Karpas-422 (cell line): Measurements from ENCODE around the gene TECPR2. TPM values are rescaled to one million over a fixed set of nuclear protein-coding genes. Genes with fewer than 3 reads are reported as not detected.
A peak's percentile ranks its signal among the peaks of the same experiment; 100 is the strongest.

Experiments used
- DNase-seq: peaks from one replicate; pipeline ENCODE4 v3.0.0-alpha.2; 2015
- H2AFZ ChIP-seq: fragments of 200-600 bp; sonication (generic); 2 replicates; pipeline ENCODE4 v1.6.1; 2014; ENCODE audit warnings: antibody characterized with exemption, low read length, mixed read lengths
- H3K27ac ChIP-seq: fragments of 200-600 bp; sonication (generic); 2 replicates; pipeline ENCODE4 v1.5.1; 2014; ENCODE audit warnings: mild to moderate bottlenecking, low read length, moderate library complexity
- H3K27me3 ChIP-seq: fragments of 200-600 bp; sonication (generic); 2 replicates; pipeline ENCODE4 v1.6.1; 2014; ENCODE audit warnings: low read length, mixed read lengths
- H3K36me3 ChIP-seq: fragments of 200-600 bp; sonication (generic); 2 replicates; pipeline ENCODE4 v1.6.1; 2014; ENCODE audit warnings: low read length, mixed read lengths; ENCODE audit not compliant: insufficient read depth
- H3K4me1 ChIP-seq: fragments of 200-600 bp; sonication (generic); 2 replicates; pipeline ENCODE4 v1.6.1; 2014; ENCODE audit warnings: mild to moderate bottlenecking, low read length, mixed read lengths
- H3K4me2 ChIP-seq: fragments of 200-600 bp; sonication (generic); 2 replicates; pipeline ENCODE4 v1.6.1; 2014; ENCODE audit warnings: low read length, low read depth, mild to moderate bottlenecking; ENCODE audit not compliant: poor library complexity, severe bottlenecking
- H3K4me3 ChIP-seq: fragments of 200-600 bp; sonication (generic); 2 replicates; pipeline ENCODE4 v1.5.1; 2014; ENCODE audit warnings: mild to moderate bottlenecking, antibody characterized with exemption, low read length, mixed read lengths
- H3K79me2 ChIP-seq: fragments of 200-600 bp; sonication (generic); 2 replicates; pipeline ENCODE4 v1.6.1; 2014; ENCODE audit warnings: mild to moderate bottlenecking, low read length, mixed read lengths
- H3K9ac ChIP-seq: fragments of 200-600 bp; sonication (generic); 2 replicates; pipeline ENCODE4 v1.6.0; 2014; ENCODE audit warnings: low read length
- H3K9me2 ChIP-seq: fragments of 200-600 bp; sonication (generic), shearing (Covaris generic); replicated peaks from 2 replicates; pipeline ENCODE4 v1.6.0; 2014; ENCODE audit warnings: mild to moderate bottlenecking, low read length, moderate library complexity; ENCODE audit not compliant: insufficient read depth
- H3K9me3 ChIP-seq: fragments of 300-700, 200-600 bp; sonication (generic); 2 replicates; pipeline ENCODE4 v1.6.1; 2014; ENCODE audit warnings: low read length, mixed read lengths
- H4K20me1 ChIP-seq: fragments of 200-600 bp; sonication (generic); 2 replicates; pipeline ENCODE4 v1.6.1; 2014; ENCODE audit warnings: mild to moderate bottlenecking, antibody characterized with exemption, low read length, low read depth; ENCODE audit not compliant: insufficient read depth
- total RNA-seq: library from RNA; depleted of rRNA; stranded (reverse); fragments of >200 nt; shearing (Covaris generic); gene quantifications from 2 replicates; pipeline ENCODE4 v1.2.3, GENCODE V29; 2014; ENCODE audit warnings: low replicate concordance

The TECPR2 gene
- total RNA-seq, 1 experiment from 2014 or later, result 10.3 TPM

DNA sequence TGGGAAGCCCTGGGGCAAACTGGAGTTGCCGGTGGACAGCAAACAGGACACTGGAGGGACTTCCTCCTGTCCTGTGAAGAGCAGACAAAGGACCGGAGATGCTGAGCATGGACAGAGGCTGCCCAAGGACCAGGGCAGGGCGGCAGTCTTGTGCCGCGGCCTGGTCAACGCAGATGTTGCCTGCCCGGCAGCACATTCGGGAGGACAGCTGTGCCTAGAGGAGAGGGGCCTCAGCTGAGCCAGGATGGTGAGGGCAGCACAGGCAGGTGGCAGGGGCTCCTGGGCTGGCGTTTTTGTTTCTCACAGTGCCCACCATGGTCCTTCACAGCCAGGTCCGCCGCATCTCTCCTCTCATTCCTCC lies 133.6 kb downstream of the TECPR2 start:
- Histone ChIP-seq H3K4me2 (no peak overlapping the region), H3K79me2 (no peaks in the 10 kb centered on the region), H2AFZ (no peak overlapping the region), H3K27ac (no peak overlapping the region), H3K9me2 (no peaks in the 10 kb centered on the region), H3K4me1 (no peaks in the 10 kb centered on the region), H3K4me3 (no peak overlapping the region), H3K9me3 (no peaks in the 10 kb centered on the region), H4K20me1 (0 out of 2 replicates have a peak, but pooled peaks cover 4% of the 10 kb centered on the region), H3K36me3 (no peaks in the 10 kb centered on the region), H3K27me3 (no peaks in the 10 kb centered on the region), H3K9ac (no peak overlapping the region)
- no peak for DNase-seq

DNA sequence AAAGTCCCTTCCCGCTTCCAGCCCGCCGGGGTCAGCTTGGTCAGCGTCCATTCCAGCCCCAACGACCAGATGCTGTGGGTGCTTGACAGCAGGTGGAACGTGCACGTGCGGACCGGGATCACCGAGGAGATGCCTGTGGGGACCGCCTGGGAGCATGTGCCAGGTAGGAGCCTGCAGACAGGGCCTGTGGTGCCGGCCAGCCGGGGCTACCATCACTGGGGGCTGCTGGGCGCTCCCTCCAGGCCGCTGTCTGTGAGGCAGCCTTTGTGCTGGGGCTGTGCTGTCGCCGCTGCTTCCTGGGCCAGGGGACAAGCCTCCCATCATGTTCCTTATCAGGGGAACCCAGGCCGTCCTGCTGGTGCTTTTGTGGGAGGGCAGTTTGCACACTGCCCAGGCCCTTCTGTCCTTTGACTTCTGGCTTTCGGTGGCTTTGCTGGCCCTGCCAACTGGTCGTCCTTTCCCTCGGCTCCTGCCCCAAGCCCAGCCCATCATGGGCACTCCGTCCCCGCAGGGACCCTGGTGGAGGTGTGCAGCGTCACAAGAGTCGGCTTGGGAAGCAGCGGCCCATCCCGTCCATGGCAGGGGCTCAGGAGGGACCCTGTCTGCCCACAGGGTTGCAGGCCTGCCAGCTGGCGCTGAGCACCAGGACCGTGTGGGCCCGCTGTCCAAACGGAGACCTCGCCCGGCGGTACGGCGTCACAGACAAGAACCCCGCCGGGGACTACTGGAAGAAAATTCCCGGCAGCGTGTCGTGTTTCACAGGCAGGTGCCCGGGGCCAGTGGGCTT lies 134.4 kb downstream of the TECPR2 start:
- Histone ChIP-seq H3K27ac (no peak overlapping the region), H3K36me3 (no peaks in the 10 kb centered on the region), H2AFZ (no peak overlapping the region), H4K20me1 (0 out of 2 replicates have a peak, but pooled peaks cover 4% of the 10 kb centered on the region), H3K9me3 (no peaks in the 10 kb centered on the region), H3K9ac (no peak overlapping the region), H3K4me1 (no peaks in the 10 kb centered on the region), H3K27me3 (no peaks in the 10 kb centered on the region), H3K4me3 (no peak overlapping the region), H3K79me2 (no peaks in the 10 kb centered on the region), H3K9me2 (no peaks in the 10 kb centered on the region), H3K4me2 (no peak overlapping the region)
- no peak for DNase-seq

- H3K36me3 ChIP-seq, result no peaks in the 10 kb centered on the region
- H3K9ac ChIP-seq, result no peak overlapping the region
- H3K4me1 ChIP-seq, result no peaks in the 10 kb centered on the region
- no peak overlapping the region for H2AFZ ChIP-seq
- H3K4me2 ChIP-seq, result no peak overlapping the region
- H3K79me2 ChIP-seq, result no peaks in the 10 kb centered on the region
- H3K27me3 ChIP-seq, result no peaks in the 10 kb centered on the region
- H3K9me3 ChIP-seq, result no peaks in the 10 kb centered on the region
- no peak overlapping the region for H3K4me3 ChIP-seq
- 0 out of 2 replicates have a peak, but pooled peaks cover 2% of the 10 kb centered on the region for H4K20me1 ChIP-seq
- no peaks in the 10 kb centered on the region for H3K9me2 ChIP-seq
- DNase-seq, result peak; percentile 60
- no peak overlapping the region for H3K27ac ChIP-seq
Observed at GRCh38 chr14:102497998-102498677, 135.4 kb downstream of the TECPR2 start.

DNA sequence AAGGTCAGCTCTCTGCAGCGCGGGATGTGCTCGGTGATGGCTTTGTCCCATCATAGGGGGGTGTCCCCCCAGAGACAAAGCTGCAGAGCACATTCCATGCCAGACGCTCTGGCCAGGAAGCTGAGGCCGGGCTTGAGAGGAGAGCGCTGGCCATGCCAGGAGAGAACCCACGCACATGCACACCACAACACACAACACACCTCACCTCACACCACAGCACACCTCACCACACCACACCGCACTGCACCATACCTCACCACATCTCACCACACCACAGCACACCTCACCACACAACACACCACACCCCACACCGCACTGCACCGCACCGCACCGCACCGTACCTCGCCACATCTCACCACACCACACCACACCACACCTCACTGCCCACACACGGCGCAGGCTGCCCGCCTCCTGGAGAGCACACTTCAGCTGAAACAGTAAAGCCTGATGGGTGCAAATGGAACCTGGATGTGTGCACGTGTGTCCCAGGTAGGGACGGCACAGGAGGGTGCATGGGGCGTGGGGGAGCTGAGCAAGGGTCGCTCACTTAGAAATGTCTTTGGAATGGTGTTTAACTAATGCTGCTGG lies 136.0 kb downstream of the TECPR2 start:
- H3K27me3 ChIP-seq, result no peaks in the 10 kb centered on the region
- no peak overlapping the region for H3K4me2 ChIP-seq
- no peaks in the 10 kb centered on the region for H4K20me1 ChIP-seq
- H3K9me2 ChIP-seq, result no peaks in the 10 kb centered on the region
- H2AFZ ChIP-seq, result no peak overlapping the region
- DNase-seq, result no peak
- H3K9ac ChIP-seq, result no peak overlapping the region
- H3K9me3 ChIP-seq, result no peaks in the 10 kb centered on the region
- H3K36me3 ChIP-seq, result no peaks in the 10 kb centered on the region
- H3K4me1 ChIP-seq, result no peaks in the 10 kb centered on the region
- H3K4me3 ChIP-seq, result no peak overlapping the region
- no peaks in the 10 kb centered on the region for H3K79me2 ChIP-seq
- H3K27ac ChIP-seq, result no peak overlapping the region

DNA sequence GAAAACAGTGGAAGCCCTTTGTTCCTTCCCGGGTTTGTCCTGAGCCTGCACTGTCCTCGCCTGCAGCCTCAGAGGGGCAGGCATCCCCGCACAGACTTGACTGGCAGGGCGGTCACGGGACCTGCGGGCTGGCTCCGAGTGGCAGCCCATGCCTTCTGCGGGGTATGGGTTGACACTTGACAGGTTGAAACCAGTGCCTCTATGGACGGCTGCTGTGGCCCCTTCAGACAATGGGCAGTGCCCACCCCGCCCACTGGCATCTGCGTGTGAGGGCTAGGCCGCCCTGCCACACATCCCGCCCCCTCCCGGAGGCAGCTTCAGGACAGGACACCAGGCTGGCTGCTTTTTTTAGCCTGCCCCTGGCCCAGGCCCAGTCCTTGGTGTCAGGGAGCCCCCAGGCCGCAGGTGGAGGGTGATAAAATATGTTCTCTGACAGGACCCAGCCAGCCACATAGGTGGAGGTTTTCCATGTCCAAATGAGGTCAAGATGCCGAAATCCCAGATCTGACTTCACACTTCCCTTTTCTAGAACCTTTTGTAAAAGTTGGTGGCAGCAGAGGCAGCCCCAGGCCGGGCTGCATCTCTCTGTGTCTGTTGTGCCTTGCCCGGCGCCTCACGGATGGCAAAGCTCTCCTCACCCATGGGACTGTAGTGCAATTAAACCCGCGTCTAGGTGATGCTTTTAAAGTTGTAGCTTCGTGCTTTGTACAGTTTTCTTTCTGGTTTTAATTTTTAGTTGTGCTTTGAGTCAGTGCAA lies 136.8 kb downstream of the TECPR2 start:
- no peak for DNase-seq
- H3K79me2 ChIP-seq, result no peaks in the 10 kb centered on the region
- H3K27ac ChIP-seq, result no peak overlapping the region
- H3K9ac ChIP-seq, result no peak overlapping the region
- no peak overlapping the region for H3K4me3 ChIP-seq
- no peaks in the 10 kb centered on the region for H3K4me1 ChIP-seq
- H3K36me3 ChIP-seq, result no peaks in the 10 kb centered on the region
- H2AFZ ChIP-seq, result no peak overlapping the region
- H3K4me2 ChIP-seq, result no peak overlapping the region
- no peaks in the 10 kb centered on the region for H3K9me2 ChIP-seq
- H4K20me1 ChIP-seq, result no peaks in the 10 kb centered on the region
- no peaks in the 10 kb centered on the region for H3K27me3 ChIP-seq
- H3K9me3 ChIP-seq, result no peaks in the 10 kb centered on the region

DNA sequence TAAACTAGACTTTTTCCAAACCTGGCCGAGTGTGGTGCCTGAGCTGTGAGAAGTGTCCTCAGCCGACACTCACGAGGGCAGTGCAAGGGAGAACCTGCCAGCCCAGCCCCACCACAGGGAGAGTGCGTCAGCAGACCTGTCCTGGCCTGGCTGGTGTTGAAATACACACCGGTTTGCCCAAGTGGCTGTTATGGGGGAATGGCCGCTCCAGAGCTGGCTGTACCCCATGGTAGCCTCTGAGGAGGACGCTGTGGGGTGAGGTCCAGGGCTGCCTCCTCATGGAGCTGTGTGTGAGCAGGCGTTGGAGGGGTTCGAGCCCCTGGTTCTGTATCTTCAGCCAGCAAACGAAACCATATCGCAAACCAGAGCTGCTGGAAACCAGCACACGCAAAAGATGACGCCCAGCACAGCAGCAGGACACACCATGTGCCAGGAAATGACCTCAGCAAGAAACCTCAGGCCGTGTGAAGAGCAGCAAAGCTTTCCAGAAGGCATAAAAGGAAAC lies 137.5 kb downstream of the TECPR2 start:
- Histone ChIP-seq H4K20me1 (no peaks in the 10 kb centered on the region), H3K9me3 (no peaks in the 10 kb centered on the region), H3K9ac (no peak overlapping the region), H3K27ac (no peak overlapping the region), H3K4me3 (no peak overlapping the region), H3K4me1 (no peaks in the 10 kb centered on the region), H3K79me2 (no peaks in the 10 kb centered on the region), H3K27me3 (no peaks in the 10 kb centered on the region), H3K36me3 (no peaks in the 10 kb centered on the region), H2AFZ (no peak overlapping the region), H3K9me2 (no peaks in the 10 kb centered on the region), H3K4me2 (no peak overlapping the region)
- no peak for DNase-seq

DNA sequence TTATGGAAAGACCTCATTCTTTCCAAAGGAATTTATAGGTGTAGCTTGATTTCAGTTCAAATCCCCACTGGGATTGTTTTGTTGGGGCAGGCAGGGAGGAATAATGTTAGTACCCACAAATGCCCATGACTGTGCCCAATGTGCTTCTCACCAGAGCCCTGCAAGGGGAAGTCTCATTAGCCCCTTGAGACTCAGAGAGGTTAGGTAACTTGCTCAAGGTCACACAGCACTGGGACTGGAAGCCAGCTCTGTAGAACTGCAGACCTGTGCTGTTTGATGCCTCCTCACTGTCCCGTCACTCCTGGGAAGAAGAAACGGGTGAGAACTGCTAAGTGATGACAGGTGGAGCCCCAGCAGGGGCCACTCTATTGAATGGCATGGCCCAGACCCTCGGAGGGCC lies 138.0 kb downstream of the TECPR2 start:
- Histone ChIP-seq H3K36me3 (no peaks in the 10 kb centered on the region), H3K27ac (no peak overlapping the region), H3K4me2 (no peak overlapping the region), H3K9me2 (no peaks in the 10 kb centered on the region), H4K20me1 (no peaks in the 10 kb centered on the region), H3K27me3 (no peaks in the 10 kb centered on the region), H3K4me3 (no peak overlapping the region), H3K4me1 (no peaks in the 10 kb centered on the region), H3K9ac (no peak overlapping the region), H3K79me2 (no peaks in the 10 kb centered on the region), H3K9me3 (no peaks in the 10 kb centered on the region), H2AFZ (no peak overlapping the region)
- no peak for DNase-seq
